ENCODE measurements around the gene SULT1C2.

SULT1C2 gene

GRCh38 chr2:108324531-108325255 lies 36.0 kb downstream of the SULT1C2 start:
- no peak overlapping the region for H2AFZ ChIP-seq (ENCODE audit: low read length)
- no peak overlapping the region for H3K9ac ChIP-seq (ENCODE audit: low read length)
- H3K9me3 ChIP-seq (ENCODE audit: low read length) = no peaks in the 10 kb centered on the region
- no peaks in the 10 kb centered on the region for H3K27me3 ChIP-seq (ENCODE audit: insufficient read depth, low read length)
- no peak for TF ChIP-seq EZH2 (IDR thresholded peaks at IDR 0.05; ENCODE audit: borderline replicate concordance, low read length)
- TF ChIP-seq CTCF (IDR thresholded peaks at IDR 0.05; ENCODE audit: low read length) = no peak
- no peaks in the 10 kb centered on the region for H3K4me1 ChIP-seq (ENCODE audit: insufficient read depth, low read length, severe bottlenecking)
- no peaks in the 10 kb centered on the region for H3F3A ChIP-seq (ENCODE audit: insufficient read depth, low read length)
- no peak overlapping the region for H3K4me3 ChIP-seq (ENCODE audit: low read depth, low read length, poor library complexity, severe bottlenecking)
- no peaks in the 10 kb centered on the region for H3K79me2 ChIP-seq (ENCODE audit: insufficient read depth, low read length)
- H3K9me2 ChIP-seq (ENCODE audit: low read depth, low read length) = no peaks in the 10 kb centered on the region
- no peak overlapping the region for H3K4me2 ChIP-seq (ENCODE audit: low read length)
- no peaks in the 10 kb centered on the region for H4K20me1 ChIP-seq (ENCODE audit: insufficient read depth, low read length)
- no peak overlapping the region for H3K27ac ChIP-seq (ENCODE audit: low read depth, low read length, poor library complexity, severe bottlenecking)
- no peaks in the 10 kb centered on the region for H3K36me3 ChIP-seq (ENCODE audit: insufficient read depth, low read length)

- no peak overlapping the region for H3K4me3 ChIP-seq (ENCODE audit: low read depth, low read length, poor library complexity, severe bottlenecking)
- H3K27ac ChIP-seq (ENCODE audit: low read depth, low read length, poor library complexity, severe bottlenecking) = no peak overlapping the region
- H3F3A ChIP-seq (ENCODE audit: insufficient read depth, low read length) = no peaks in the 10 kb centered on the region
- H3K9me3 ChIP-seq (ENCODE audit: low read length) = no peaks in the 10 kb centered on the region
- H3K27me3 ChIP-seq (ENCODE audit: insufficient read depth, low read length) = no peaks in the 10 kb centered on the region
- no peaks in the 10 kb centered on the region for H3K9me2 ChIP-seq (ENCODE audit: low read depth, low read length)
- H3K4me2 ChIP-seq (ENCODE audit: low read length) = no peak overlapping the region
- H4K20me1 ChIP-seq (ENCODE audit: insufficient read depth, low read length) = no peaks in the 10 kb centered on the region
- H3K79me2 ChIP-seq (ENCODE audit: insufficient read depth, low read length) = no peaks in the 10 kb centered on the region
- TF ChIP-seq EZH2 (IDR thresholded peaks at IDR 0.05; ENCODE audit: borderline replicate concordance, low read length) (no peak), CTCF (IDR thresholded peaks at IDR 0.05; ENCODE audit: low read length) (no peak)
- no peaks in the 10 kb centered on the region for H3K36me3 ChIP-seq (ENCODE audit: insufficient read depth, low read length)
- H3K9ac ChIP-seq (ENCODE audit: low read length) = no peak overlapping the region
- no peak overlapping the region for H2AFZ ChIP-seq (ENCODE audit: low read length)
- H3K4me1 ChIP-seq (ENCODE audit: insufficient read depth, low read length, severe bottlenecking) = no peaks in the 10 kb centered on the region
These were observed 37.1 kb downstream of the SULT1C2 start for GRCh38 chr2:108325756-108326155.

- TF ChIP-seq CTCF (IDR thresholded peaks at IDR 0.05; ENCODE audit: low read length) (no peak), EZH2 (IDR thresholded peaks at IDR 0.05; ENCODE audit: borderline replicate concordance, low read length) (no peak)
- no peaks in the 10 kb centered on the region for H3K4me1 ChIP-seq (ENCODE audit: insufficient read depth, low read length, severe bottlenecking)
- no peak overlapping the region for H3K4me2 ChIP-seq (ENCODE audit: low read length)
- H3K4me3 ChIP-seq (ENCODE audit: low read depth, low read length, poor library complexity, severe bottlenecking) = no peak overlapping the region
- H3K27me3 ChIP-seq (ENCODE audit: insufficient read depth, low read length) = no peaks in the 10 kb centered on the region
- no peak overlapping the region for H2AFZ ChIP-seq (ENCODE audit: low read length)
- H4K20me1 ChIP-seq (ENCODE audit: insufficient read depth, low read length) = no peaks in the 10 kb centered on the region
- H3K9me3 ChIP-seq (ENCODE audit: low read length) = no peaks in the 10 kb centered on the region
- H3K36me3 ChIP-seq (ENCODE audit: insufficient read depth, low read length) = no peaks in the 10 kb centered on the region
- no peaks in the 10 kb centered on the region for H3K9me2 ChIP-seq (ENCODE audit: low read depth, low read length)
- H3K9ac ChIP-seq (ENCODE audit: low read length) = no peak overlapping the region
- no peaks in the 10 kb centered on the region for H3K79me2 ChIP-seq (ENCODE audit: insufficient read depth, low read length)
- H3F3A ChIP-seq (ENCODE audit: insufficient read depth, low read length) = no peaks in the 10 kb centered on the region
- no peak overlapping the region for H3K27ac ChIP-seq (ENCODE audit: low read depth, low read length, poor library complexity, severe bottlenecking)
These were observed 41.1 kb downstream of the SULT1C2 start for GRCh38 chr2:108329771-108330170.

Measured in OCI-LY1 (cell line).